GM23248 (cell line): Measurements from ENCODE around the gene ERCC1. TPM values are rescaled to one million over a fixed set of nuclear protein-coding genes. Genes with fewer than 3 reads are reported as not detected.

Experiments used
- DNase-seq: peaks from one replicate; pipeline ENCODE4 v3.0.0-alpha.2; 2015
- H2AFZ ChIP-seq: fragments of 200-600 bp; sonication (generic); 2 replicates; pipeline ENCODE4 v1.6.1; 2016; ENCODE audit warnings: antibody characterized with exemption
- H3F3A ChIP-seq: fragments of 200-600 bp; sonication (generic); 2 replicates; pipeline ENCODE4 v1.6.1; 2016; ENCODE audit warnings: mild to moderate bottlenecking, antibody characterized with exemption, mixed run types; ENCODE audit not compliant: insufficient read depth
- H3K27ac ChIP-seq: fragments of 200-600 bp; sonication (generic); 2 replicates; pipeline ENCODE4 v1.5.1; 2016; ENCODE audit warnings: mild to moderate bottlenecking
- H3K27me3 ChIP-seq: fragments of 200-600 bp; sonication (generic); replicated peaks from 2 replicates; pipeline ENCODE4 v1.6.1; 2016; ENCODE audit warnings: mild to moderate bottlenecking; ENCODE audit not compliant: insufficient read depth
- H3K36me3 ChIP-seq: fragments of 200-600 bp; sonication (generic); 2 replicates; pipeline ENCODE4 v1.6.1; 2016; ENCODE audit warnings: low read depth, mild to moderate bottlenecking
- H3K4me1 ChIP-seq: fragments of 200-600 bp; sonication (generic); 2 replicates; pipeline ENCODE4 v1.6.1; 2016; ENCODE audit warnings: mild to moderate bottlenecking; ENCODE audit not compliant: insufficient read depth
- H3K4me2 ChIP-seq: fragments of 200-600 bp; sonication (generic); one replicate; pipeline ENCODE4 v1.6.1; 2016; ENCODE audit warnings: mild to moderate bottlenecking; ENCODE audit not compliant: unreplicated experiment
- H3K4me3 ChIP-seq: fragments of 200-600 bp; sonication (generic); 2 replicates; pipeline ENCODE4 v1.5.1; 2016; ENCODE audit warnings: mild to moderate bottlenecking
- H3K79me2 ChIP-seq: fragments of 200-600 bp; sonication (generic); 2 replicates; pipeline ENCODE4 v1.6.1; 2016; ENCODE audit warnings: mild to moderate bottlenecking; ENCODE audit not compliant: insufficient read depth
- H3K9ac ChIP-seq: fragments of 200-600 bp; sonication (generic); 2 replicates; pipeline ENCODE4 v1.6.1; 2016; ENCODE audit warnings: mild to moderate bottlenecking
- H3K9me2 ChIP-seq: fragments of 200-600 bp; sonication (generic); 2 replicates; pipeline ENCODE4 v1.6.1; 2016; ENCODE audit warnings: mixed run types, mild to moderate bottlenecking, moderate library complexity; ENCODE audit not compliant: insufficient read depth
- H3K9me3 ChIP-seq: fragments of 200-600 bp; sonication (generic); one replicate; pipeline ENCODE4 v1.6.1; 2017; ENCODE audit warnings: low read depth
- H4K20me1 ChIP-seq: fragments of 200-600 bp; sonication (generic); 2 replicates; pipeline ENCODE4 v1.6.0; 2016; ENCODE audit not compliant: insufficient read depth
- EZH2 ChIP-seq: fragments of 200-600 bp; sonication (generic); IDR thresholded peaks from 2 replicates; pipeline ENCODE4 v1.6.1; 2018; ENCODE audit warnings: antibody characterized with exemption, mild to moderate bottlenecking; ENCODE audit not compliant: insufficient read depth, poor library complexity, severe bottlenecking
- EZH2phosphoT487 ChIP-seq: fragments of 200-600 bp; sonication (generic); IDR thresholded peaks from 2 replicates; pipeline ENCODE4 v1.6.1; 2018; ENCODE audit warnings: antibody characterized with exemption, moderate library complexity, mild to moderate bottlenecking, low read depth; ENCODE audit not compliant: insufficient read depth
- WGBS, 2 experiments: methylation state at CpG; one replicate each; pipeline ENCODE4 v1.1.6; 2015 to 2017; ENCODE audit warnings: low lambda C conversion rate in 2 of 2, low coverage in 1 of 2; ENCODE audit errors: missing lambda C conversion rate in 2 of 2; 5-methylcytosine and 5-hydroxymethylcytosine counted together
- in situ Hi-C: fragments of 300-500 bp; cut with MboI; formaldehyde crosslinking; loops from 2 replicates; pipeline ENCODE4 v1.15.0; 2020
- polyA plus RNA-seq: library from polyadenylated mRNA; unstranded; fragments of >200 nt; fragmentation: Nextera tagmentation; extraction: Ambion mirVana; gene quantifications from 2 replicates; pipeline ENCODE4 v1.2.1, GENCODE V29; 2016
- total RNA-seq: library from RNA; depleted of rRNA; stranded (reverse); fragments of >200 nt; shearing (Covaris generic); gene quantifications from 2 replicates; pipeline ENCODE4 v1.2.3, GENCODE V29; 2014

The ERCC1 gene
- total and polyA plus RNA-seq, 2 experiments from 2014 or later, result 79.8 to 89.0 TPM

DNA sequence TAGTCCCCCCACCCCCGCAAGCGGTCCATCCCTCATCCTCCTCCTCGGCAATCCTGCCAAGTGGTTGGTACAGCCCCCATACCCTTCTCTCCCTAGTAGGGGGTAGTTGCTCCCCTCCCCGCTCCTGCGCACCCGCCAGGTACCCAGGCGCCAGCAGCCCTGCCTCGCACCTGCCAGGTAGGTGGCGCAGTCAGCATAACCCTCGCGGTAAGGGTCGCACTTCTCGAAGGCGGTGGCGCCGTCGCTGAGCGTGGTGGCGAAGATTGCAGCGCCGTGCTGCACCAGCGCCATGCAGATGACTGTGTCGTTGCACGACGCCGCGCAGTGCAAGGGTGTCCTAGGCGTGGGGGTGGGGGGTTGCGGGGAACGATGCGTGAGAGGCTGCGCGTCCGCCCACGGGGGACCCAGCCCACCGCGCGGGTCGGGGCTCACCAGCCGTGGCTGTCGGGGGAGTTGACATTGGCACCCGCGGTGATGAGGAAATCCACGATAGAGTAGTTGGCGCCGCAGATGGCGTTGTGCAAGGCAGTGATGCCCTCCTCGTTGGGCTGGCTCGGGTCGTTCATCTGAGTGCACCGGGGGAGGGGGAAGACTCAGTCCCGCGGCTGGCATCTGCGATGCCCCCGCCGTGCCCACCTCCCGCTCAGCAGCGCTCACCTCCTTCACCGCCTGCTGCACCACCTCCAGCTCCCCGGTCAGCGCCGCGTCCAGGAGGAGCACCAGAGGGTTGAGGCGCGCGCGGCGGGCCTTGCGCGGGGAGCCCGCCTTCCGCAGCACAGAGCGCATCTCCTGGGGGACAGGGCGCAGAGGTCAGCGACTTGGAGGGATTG is 38.1 kb downstream of the ERCC1 start:
- H2AFZ ChIP-seq, result peak overlapping the region; percentile 34; the same call in 1 of the 2 replicates
- no peak overlapping the region for H3K9ac ChIP-seq

DNA sequence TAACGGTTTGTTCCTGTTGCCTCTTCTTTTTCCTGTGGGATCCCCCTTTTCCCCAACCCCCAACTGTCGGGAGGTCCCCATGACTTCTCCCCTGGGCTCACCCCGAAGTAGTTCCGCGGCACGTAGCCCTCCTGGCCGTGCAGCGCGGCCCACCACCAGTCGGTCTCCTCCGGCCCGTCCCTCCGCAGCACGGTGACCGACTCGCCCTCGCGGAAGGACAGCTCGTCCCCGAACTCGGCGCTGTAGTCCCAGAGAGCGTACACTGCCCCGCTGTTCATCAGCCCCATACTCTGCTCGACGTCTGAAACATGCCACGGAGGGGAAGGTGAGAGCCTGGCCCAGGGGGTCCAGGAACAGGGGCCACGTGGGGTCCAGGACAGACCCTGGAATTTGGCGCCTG is 41.3 kb downstream of the ERCC1 start:
- in situ Hi-C loops, result no loop called here
- no peaks in the 10 kb centered on the region for H3K9me3 ChIP-seq
- no peaks in the 10 kb centered on the region for H3K79me2 ChIP-seq
- peaks cover 28% of the 10 kb centered on the region for H3K4me1 ChIP-seq
- H3K4me3 ChIP-seq, result no peak overlapping the region
- no peak overlapping the region for H2AFZ ChIP-seq
- H3K9ac ChIP-seq, result no peak overlapping the region
- TF ChIP-seq EZH2phosphoT487 (no peak), EZH2 (no peak)
- H3K27me3 ChIP-seq, result no peaks in the 10 kb centered on the region
- H3K4me2 ChIP-seq, result no peak overlapping the region
- no peaks in the 10 kb centered on the region for H3K36me3 ChIP-seq
- no peak overlapping the region for H3K27ac ChIP-seq
- H3K9me2 ChIP-seq, result no peaks in the 10 kb centered on the region
- no peak for DNase-seq
- no peaks in the 10 kb centered on the region for H4K20me1 ChIP-seq
- H3F3A ChIP-seq, result peaks cover 23% of the 10 kb centered on the region
- 67 to 72% methylated on average over 25 to 29 of the region's 29 CpGs for WGBS, 2 experiments

More for the DNA sequence above, 38.1 kb downstream of the ERCC1 start:
- no peaks in the 10 kb centered on the region for H3K79me2 ChIP-seq
- peaks cover 13% of the 10 kb centered on the region; the same call in 1 of the 2 replicates for H3K4me1 ChIP-seq
- WGBS, 2 experiments, result 9 to 10% methylated on average over 68 to 69 of the region's 75 CpGs
- peak overlapping the region; percentile 36 for H3K4me3 ChIP-seq
- no peaks in the 10 kb centered on the region for H3K27me3 ChIP-seq
- no peaks in the 10 kb centered on the region for H3K9me2 ChIP-seq
- in situ Hi-C loops, result no loop called here
- no peaks in the 10 kb centered on the region for H3K36me3 ChIP-seq
- H3K9me3 ChIP-seq, result no peaks in the 10 kb centered on the region
- DNase-seq, result peak; percentile 48
- H4K20me1 ChIP-seq, result no peaks in the 10 kb centered on the region
- H3F3A ChIP-seq, result 0 out of 2 replicates have a peak, but pooled peaks cover under 1% of the 10 kb centered on the region
- TF ChIP-seq EZH2phosphoT487 (no peak), EZH2 (no peak)
- no peak overlapping the region for H3K27ac ChIP-seq
- peak overlapping the region; percentile 59 for H3K4me2 ChIP-seq

DNA sequence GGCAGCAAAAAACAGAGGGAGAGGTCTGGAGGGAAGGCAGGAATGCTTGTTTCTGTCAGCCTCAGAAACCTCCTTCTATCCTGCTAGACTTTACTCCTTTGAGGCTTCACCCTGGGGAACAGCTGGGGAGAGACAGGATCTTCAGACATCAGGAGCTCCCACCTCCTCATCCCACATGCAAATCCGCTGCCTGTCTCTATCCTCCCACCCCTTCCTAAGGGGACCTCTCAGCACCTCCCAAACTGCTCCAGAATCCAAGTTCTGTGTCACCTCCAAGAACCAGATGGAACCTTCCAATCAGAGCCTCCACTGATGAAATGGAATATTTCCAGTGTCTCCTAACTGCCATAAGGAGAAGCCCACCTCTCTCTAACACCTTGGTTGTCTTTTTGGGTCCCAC is 43.6 kb downstream of the ERCC1 start:
- H3K27ac ChIP-seq, result peak overlapping the region; percentile 40
- in situ Hi-C loops, result no loop called here
- peaks cover 26% of the 10 kb centered on the region for H3K4me1 ChIP-seq
- peak overlapping the region; percentile 21 for H3K4me2 ChIP-seq
- no peaks in the 10 kb centered on the region for H3K27me3 ChIP-seq
- no peak for DNase-seq
- no peaks in the 10 kb centered on the region for H3K9me3 ChIP-seq
- H3K4me3 ChIP-seq, result no peak overlapping the region
- TF ChIP-seq EZH2 (no peak), EZH2phosphoT487 (no peak)
- H3K9me2 ChIP-seq, result no peaks in the 10 kb centered on the region
- H2AFZ ChIP-seq, result peak overlapping the region; percentile 34
- peaks cover 35% of the 10 kb centered on the region for H3F3A ChIP-seq
- WGBS, 2 experiments, result 85 to 100% methylated on average over 1 of the region's 1 CpG
- no peaks in the 10 kb centered on the region for H3K79me2 ChIP-seq
- H3K9ac ChIP-seq, result no peak overlapping the region; the same call in 1 of the 2 replicates
- no peaks in the 10 kb centered on the region for H3K36me3 ChIP-seq
- H4K20me1 ChIP-seq, result no peaks in the 10 kb centered on the region

- H3K27me3 ChIP-seq, result no peaks in the 10 kb centered on the region
- H3K9ac ChIP-seq, result no peak overlapping the region
- TF ChIP-seq EZH2 (no peak), EZH2phosphoT487 (no peak)
- no peaks in the 10 kb centered on the region for H4K20me1 ChIP-seq
- no peaks in the 10 kb centered on the region for H3K9me3 ChIP-seq
- H2AFZ ChIP-seq, result peak overlapping the region; percentile 33
- in situ Hi-C loops, result no loop called here
- WGBS, 2 experiments, result 37 to 41% methylated on average over 13 of the region's 13 CpGs
- peak overlapping the region; percentile 74 for H3K27ac ChIP-seq
- H3K79me2 ChIP-seq, result no peaks in the 10 kb centered on the region
- H3K4me3 ChIP-seq, result no peak overlapping the region
- DNase-seq, result peak; percentile 88
- H3K36me3 ChIP-seq, result no peaks in the 10 kb centered on the region
- no peaks in the 10 kb centered on the region for H3K9me2 ChIP-seq
- peaks cover 27% of the 10 kb centered on the region for H3K4me1 ChIP-seq
- peak overlapping the region; percentile 55 for H3K4me2 ChIP-seq
- peaks cover 35% of the 10 kb centered on the region for H3F3A ChIP-seq
Observed at GRCh38 chr19:45376045-45376724, 47.5 kb downstream of the ERCC1 start.
